HL-60 (cell line): ENCODE results near the gene MAP2K5.
A peak's percentile ranks its signal among the peaks of the same experiment; 100 is the strongest.

ENCODE experiments used
- DNase-seq, 2 experiments: peaks; one replicate each; pipeline ENCODE4 v3.0.0-alpha.2; 2010 to 2020; ENCODE audit warnings: low read depth in 1 of 2, low spot score in 1 of 2
- H3K27ac ChIP-seq: fragments of 250-450 bp; sonication (Bioruptor Pico); replicated peaks from 2 replicates; pipeline ENCODE4 v1.5.1; 2020; ENCODE audit warnings: mild to moderate bottlenecking, moderate library complexity
- H3K27me3 ChIP-seq: fragments of 250-450 bp; sonication (Bioruptor Pico); 2 replicates; pipeline ENCODE4 v1.5.1; 2021; ENCODE audit warnings: mild to moderate bottlenecking, moderate library complexity; ENCODE audit not compliant: insufficient read depth, poor library complexity, severe bottlenecking
- H3K4me3 ChIP-seq: replicated peaks from 2 replicates; pipeline ENCODE4 v1.5.1; 2011; ENCODE audit warnings: mild to moderate bottlenecking, control low read depth, low read length; ENCODE audit not compliant: insufficient read depth
- CTCF ChIP-seq: IDR thresholded peaks from one replicate; pipeline ENCODE4 v1.5.1; 2011; ENCODE audit warnings: low read length, control low read depth, inconsistent platforms; ENCODE audit not compliant: insufficient read depth
- GABPA ChIP-seq: IDR thresholded peaks from 2 replicates; pipeline ENCODE4 v1.6.1; 2012; ENCODE audit warnings: low read depth
- POLR2AphosphoS5 ChIP-seq: IDR thresholded peaks from 2 replicates; pipeline ENCODE4 v1.6.1; 2012; ENCODE audit warnings: low read depth
- SPI1 ChIP-seq: IDR thresholded peaks from 2 replicates; pipeline ENCODE4 v1.6.1; 2012; ENCODE audit warnings: low read depth, mild to moderate bottlenecking, borderline replicate concordance
- TF ChIP-seq, protein P1 (sequence below): IDR thresholded peaks from 2 replicates; pipeline ENCODE4 v1.6.1; 2012; ENCODE audit warnings: low read depth; ENCODE audit not compliant: insufficient replicate concordance

Gene MAP2K5

GRCh38 chr15:67501836-67502461 lies 40.6 kb upstream of the MAP2K5 start:
- Histone ChIP-seq H3K27me3 (no peaks in the 10 kb centered on the region), H3K27ac (no peak overlapping the region)
- peak in 1 of 2 experiments; percentile 5 for DNase-seq

GRCh38 chr15:67504056-67504455 lies 38.4 kb upstream of the MAP2K5 start:
- H3K4me3 ChIP-seq, result no peak overlapping the region
- H3K27me3 ChIP-seq, result no peaks in the 10 kb centered on the region
- no peak overlapping the region for H3K27ac ChIP-seq
- DNase-seq, result no peak
- TF ChIP-seq GABPA, result no peak
- TF ChIP-seq, protein P1, sequence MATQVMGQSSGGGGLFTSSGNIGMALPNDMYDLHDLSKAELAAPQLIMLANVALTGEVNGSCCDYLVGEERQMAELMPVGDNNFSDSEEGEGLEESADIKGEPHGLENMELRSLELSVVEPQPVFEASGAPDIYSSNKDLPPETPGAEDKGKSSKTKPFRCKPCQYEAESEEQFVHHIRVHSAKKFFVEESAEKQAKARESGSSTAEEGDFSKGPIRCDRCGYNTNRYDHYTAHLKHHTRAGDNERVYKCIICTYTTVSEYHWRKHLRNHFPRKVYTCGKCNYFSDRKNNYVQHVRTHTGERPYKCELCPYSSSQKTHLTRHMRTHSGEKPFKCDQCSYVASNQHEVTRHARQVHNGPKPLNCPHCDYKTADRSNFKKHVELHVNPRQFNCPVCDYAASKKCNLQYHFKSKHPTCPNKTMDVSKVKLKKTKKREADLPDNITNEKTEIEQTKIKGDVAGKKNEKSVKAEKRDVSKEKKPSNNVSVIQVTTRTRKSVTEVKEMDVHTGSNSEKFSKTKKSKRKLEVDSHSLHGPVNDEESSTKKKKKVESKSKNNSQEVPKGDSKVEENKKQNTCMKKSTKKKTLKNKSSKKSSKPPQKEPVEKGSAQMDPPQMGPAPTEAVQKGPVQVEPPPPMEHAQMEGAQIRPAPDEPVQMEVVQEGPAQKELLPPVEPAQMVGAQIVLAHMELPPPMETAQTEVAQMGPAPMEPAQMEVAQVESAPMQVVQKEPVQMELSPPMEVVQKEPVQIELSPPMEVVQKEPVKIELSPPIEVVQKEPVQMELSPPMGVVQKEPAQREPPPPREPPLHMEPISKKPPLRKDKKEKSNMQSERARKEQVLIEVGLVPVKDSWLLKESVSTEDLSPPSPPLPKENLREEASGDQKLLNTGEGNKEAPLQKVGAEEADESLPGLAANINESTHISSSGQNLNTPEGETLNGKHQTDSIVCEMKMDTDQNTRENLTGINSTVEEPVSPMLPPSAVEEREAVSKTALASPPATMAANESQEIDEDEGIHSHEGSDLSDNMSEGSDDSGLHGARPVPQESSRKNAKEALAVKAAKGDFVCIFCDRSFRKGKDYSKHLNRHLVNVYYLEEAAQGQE, result no peak
- TF ChIP-seq POLR2AphosphoS5, result no peak
- no peak for TF ChIP-seq CTCF
- no peak for TF ChIP-seq SPI1

More at GRCh38 chr15:67501836-67502461, 40.6 kb upstream of the MAP2K5 start:
- no peak for TF ChIP-seq SPI1
- no peak for TF ChIP-seq POLR2AphosphoS5
- TF ChIP-seq CTCF, result no peak
- no peak overlapping the region for H3K4me3 ChIP-seq

GRCh38 chr15:67504796-67505195 lies 37.7 kb upstream of the MAP2K5 start:
- no peaks in the 10 kb centered on the region for H3K27me3 ChIP-seq
- no peak for TF ChIP-seq SPI1
- TF ChIP-seq POLR2AphosphoS5, result no peak
- no peak for TF ChIP-seq CTCF
- TF ChIP-seq GABPA, result no peak
- TF ChIP-seq, protein P1, result no peak

More at GRCh38 chr15:67504796-67505195, 37.7 kb upstream of the MAP2K5 start:
- DNase-seq, result no peak
- Histone ChIP-seq H3K4me3 (no peak overlapping the region), H3K27ac (no peak overlapping the region)
